ENCODE data around the gene MYH10.

The MYH10 gene

GRCh38 chr17:8532021-8532420 is 98.5 kb downstream of the MYH10 start:
- Histone ChIP-seq H3K36me3 (ENCODE audit: control insufficient read depth, insufficient read depth, low read length) (no peaks in the 10 kb centered on the region), H3K27ac (no peak overlapping the region)
- no peak for TF ChIP-seq CTCF (IDR thresholded peaks at IDR 0.05)

GRCh38 chr17:8522577-8522976 is 107.9 kb downstream of the MYH10 start:
- H3K79me2 ChIP-seq, result no peaks in the 10 kb centered on the region
- no peak overlapping the region for H3K4me2 ChIP-seq (ENCODE audit: low read length)
- H3K4me1 ChIP-seq, result no peaks in the 10 kb centered on the region
- no peak overlapping the region for H3K9ac ChIP-seq
- no peaks in the 10 kb centered on the region for H3K9me3 ChIP-seq (ENCODE audit: control insufficient read depth, low read length)
- H3K4me3 ChIP-seq (ENCODE audit: low read depth, low read length), result no peak overlapping the region
- TF ChIP-seq CTCF (IDR thresholded peaks at IDR 0.05), result no peak
- H2AFZ ChIP-seq, result no peak overlapping the region
- no peaks in the 10 kb centered on the region for H3K36me3 ChIP-seq (ENCODE audit: control insufficient read depth, insufficient read depth, low read length)
- H3K27me3 ChIP-seq (ENCODE audit: control insufficient read depth, insufficient read depth, low read length), result no peaks in the 10 kb centered on the region
- no peak overlapping the region for H3K27ac ChIP-seq

More at GRCh38 chr17:8532021-8532420, 98.5 kb downstream of the MYH10 start:
- Histone ChIP-seq H3K79me2 (peaks cover 3% of the 10 kb centered on the region), H3K9ac (peak overlapping the region; percentile 11), H2AFZ (no peak overlapping the region), H3K4me2 (ENCODE audit: low read length) (no peak overlapping the region), H3K4me3 (ENCODE audit: low read depth, low read length) (no peak overlapping the region), H3K9me3 (ENCODE audit: control insufficient read depth, low read length) (no peaks in the 10 kb centered on the region), H3K27me3 (ENCODE audit: control insufficient read depth, insufficient read depth, low read length) (no peaks in the 10 kb centered on the region), H3K4me1 (no peaks in the 10 kb centered on the region)

- Histone ChIP-seq H2AFZ (no peak overlapping the region), H3K9ac (no peak overlapping the region), H3K4me3 (ENCODE audit: low read depth, low read length) (no peak overlapping the region), H3K27ac (no peak overlapping the region), H3K4me2 (ENCODE audit: low read length) (no peak overlapping the region), H3K27me3 (ENCODE audit: control insufficient read depth, insufficient read depth, low read length) (no peaks in the 10 kb centered on the region), H3K79me2 (no peaks in the 10 kb centered on the region), H3K4me1 (no peaks in the 10 kb centered on the region), H3K36me3 (ENCODE audit: control insufficient read depth, insufficient read depth, low read length) (no peaks in the 10 kb centered on the region), H3K9me3 (ENCODE audit: control insufficient read depth, low read length) (no peaks in the 10 kb centered on the region)
- no peak for TF ChIP-seq CTCF (IDR thresholded peaks at IDR 0.05)
These were observed 109.5 kb downstream of the MYH10 start for GRCh38 chr17:8520981-8521380.

GRCh38 chr17:8518850-8519249 is 111.7 kb downstream of the MYH10 start:
- H3K27me3 ChIP-seq (ENCODE audit: control insufficient read depth, insufficient read depth, low read length), result no peaks in the 10 kb centered on the region
- H3K4me3 ChIP-seq (ENCODE audit: low read depth, low read length), result no peak overlapping the region
- H3K4me1 ChIP-seq, result no peaks in the 10 kb centered on the region
- H3K79me2 ChIP-seq, result no peaks in the 10 kb centered on the region
- H3K4me2 ChIP-seq (ENCODE audit: low read length), result no peak overlapping the region
- no peaks in the 10 kb centered on the region for H3K9me3 ChIP-seq (ENCODE audit: control insufficient read depth, low read length)
- H2AFZ ChIP-seq, result no peak overlapping the region
- no peak overlapping the region for H3K9ac ChIP-seq
- no peak overlapping the region for H3K27ac ChIP-seq
- TF ChIP-seq CTCF (IDR thresholded peaks at IDR 0.05), result no peak
- no peaks in the 10 kb centered on the region for H3K36me3 ChIP-seq (ENCODE audit: control insufficient read depth, insufficient read depth, low read length)

GRCh38 chr17:8518326-8518725 is 112.2 kb downstream of the MYH10 start:
- H3K4me3 ChIP-seq (ENCODE audit: low read depth, low read length), result no peak overlapping the region
- no peaks in the 10 kb centered on the region for H3K79me2 ChIP-seq
- H3K9ac ChIP-seq, result no peak overlapping the region
- H3K9me3 ChIP-seq (ENCODE audit: control insufficient read depth, low read length), result no peaks in the 10 kb centered on the region
- no peaks in the 10 kb centered on the region for H3K27me3 ChIP-seq (ENCODE audit: control insufficient read depth, insufficient read depth, low read length)
- no peaks in the 10 kb centered on the region for H3K36me3 ChIP-seq (ENCODE audit: control insufficient read depth, insufficient read depth, low read length)
- no peak for TF ChIP-seq CTCF (IDR thresholded peaks at IDR 0.05)
- no peak overlapping the region for H2AFZ ChIP-seq
- no peak overlapping the region for H3K27ac ChIP-seq
- no peak overlapping the region for H3K4me2 ChIP-seq (ENCODE audit: low read length)
- H3K4me1 ChIP-seq, result no peaks in the 10 kb centered on the region
